H9 (cell line): ENCODE results near the gene DCTPP1. TPM values are rescaled to one million over a fixed set of nuclear protein-coding genes. Genes with fewer than 3 reads are reported as not detected.

ENCODE experiments used
- DNase-seq: peaks from one replicate; pipeline ENCODE4 v3.0.0-alpha.2; 2017
- H2AFZ ChIP-seq: one replicate; pipeline ENCODE4 v1.6.1; 2013; ENCODE audit warnings: mild to moderate bottlenecking, low read length, control low read depth, moderate library complexity
- H2AK5ac ChIP-seq: 2 replicates; pipeline ENCODE4 v1.6.1; 2013; ENCODE audit warnings: low read length, control low read depth, mixed read lengths; ENCODE audit not compliant: insufficient read length
- H2BK120ac ChIP-seq: one replicate; pipeline ENCODE4 v1.6.1; 2013; ENCODE audit warnings: low read depth, mild to moderate bottlenecking, low read length, control low read depth, inconsistent platforms; ENCODE audit not compliant: poor library complexity, severe bottlenecking
- H2BK12ac ChIP-seq: 2 replicates; pipeline ENCODE4 v1.6.1; 2013; ENCODE audit warnings: low read length, control low read depth, mixed read lengths, low read depth; ENCODE audit not compliant: insufficient read length
- H2BK15ac ChIP-seq: 2 replicates; pipeline ENCODE4 v1.6.1; 2013; ENCODE audit warnings: low read depth, low read length, control low read depth
- H2BK20ac ChIP-seq: one replicate; pipeline ENCODE4 v1.6.1; 2013; ENCODE audit warnings: low read depth, mild to moderate bottlenecking, low read length, control low read depth, inconsistent platforms; ENCODE audit not compliant: poor library complexity, severe bottlenecking
- H2BK5ac ChIP-seq: 2 replicates; pipeline ENCODE4 v1.6.1; 2013; ENCODE audit warnings: low read length, control low read depth, mixed read lengths; ENCODE audit not compliant: insufficient read length
- H3K14ac ChIP-seq: 2 replicates; pipeline ENCODE4 v1.6.1; 2013; ENCODE audit warnings: low read length, control low read depth; ENCODE audit not compliant: insufficient read depth
- H3K18ac ChIP-seq: 2 replicates; pipeline ENCODE4 v1.6.1; 2013; ENCODE audit warnings: low read depth, mild to moderate bottlenecking, mixed read lengths, low read length, control low read depth; ENCODE audit not compliant: insufficient read length
- H3K23ac ChIP-seq: 2 replicates; pipeline ENCODE4 v1.6.1; 2013; ENCODE audit warnings: low read length, control low read depth, mixed read lengths, low read depth; ENCODE audit not compliant: insufficient read length
- H3K23me2 ChIP-seq: 2 replicates; pipeline ENCODE4 v1.6.1; 2013; ENCODE audit warnings: low read depth, mild to moderate bottlenecking, mixed read lengths, low read length, control low read depth; ENCODE audit not compliant: insufficient read length, poor library complexity, severe bottlenecking
- H3K27ac ChIP-seq: 2 replicates; pipeline ENCODE4 v1.5.1; 2013; ENCODE audit warnings: low read length, control low read depth, mixed read lengths, low read depth; ENCODE audit not compliant: insufficient read length
- H3K27me3 ChIP-seq: 2 replicates; pipeline ENCODE4 v1.6.1; 2013; ENCODE audit warnings: low read length, control low read depth, inconsistent platforms; ENCODE audit not compliant: insufficient read depth
- H3K4ac ChIP-seq: 2 replicates; pipeline ENCODE4 v1.6.1; 2013; ENCODE audit warnings: low read depth, mild to moderate bottlenecking, control low read depth, inconsistent platforms, low read length, moderate library complexity
- H3K4me1 ChIP-seq: 2 replicates; pipeline ENCODE4 v1.6.1; 2013; ENCODE audit warnings: low read length, control low read depth, inconsistent platforms; ENCODE audit not compliant: insufficient read depth
- H3K4me2 ChIP-seq: 2 replicates; pipeline ENCODE4 v1.6.1; 2013; ENCODE audit warnings: low read length, control low read depth, mixed read lengths; ENCODE audit not compliant: insufficient read length, insufficient read depth
- H3K56ac ChIP-seq: 2 replicates; pipeline ENCODE4 v1.6.1; 2013; ENCODE audit warnings: low read depth, mild to moderate bottlenecking, mixed read lengths, low read length, control low read depth; ENCODE audit not compliant: insufficient read length
- H3K79me1 ChIP-seq: 2 replicates; pipeline ENCODE4 v1.6.1; 2013; ENCODE audit warnings: low read depth, mild to moderate bottlenecking, moderate library complexity, low read length, control low read depth, inconsistent platforms; ENCODE audit not compliant: insufficient read depth, poor library complexity, severe bottlenecking
- H3K79me2 ChIP-seq: 2 replicates; pipeline ENCODE4 v1.6.1; 2013; ENCODE audit warnings: low read length, control low read depth, inconsistent platforms; ENCODE audit not compliant: insufficient read depth
- H3K9ac ChIP-seq: 2 replicates; pipeline ENCODE4 v1.6.1; 2013; ENCODE audit warnings: low read length, control low read depth, mixed read lengths; ENCODE audit not compliant: insufficient read length; ENCODE audit errors: extremely low read depth
- H3K9me3 ChIP-seq: one replicate; pipeline ENCODE4 v1.6.1; 2013; ENCODE audit warnings: low read depth, low read length, inconsistent platforms; ENCODE audit not compliant: control insufficient read depth
- H3T11ph ChIP-seq: one replicate; pipeline ENCODE4 v1.6.1; 2013; ENCODE audit warnings: mild to moderate bottlenecking, low read length, control low read depth, inconsistent platforms
- H4K20me1 ChIP-seq: one replicate; pipeline ENCODE4 v1.6.1; 2013; ENCODE audit not compliant: control insufficient read depth, insufficient read length, insufficient read depth
- H4K5ac ChIP-seq: 2 replicates; pipeline ENCODE4 v1.6.1; 2013; ENCODE audit warnings: low read depth, mild to moderate bottlenecking, mixed read lengths, low read length, control low read depth; ENCODE audit not compliant: insufficient read length
- H4K8ac ChIP-seq: replicated peaks from 2 replicates; pipeline ENCODE4 v1.6.1; 2013; ENCODE audit warnings: low read length, control low read depth, mixed read lengths, low read depth; ENCODE audit not compliant: insufficient read length
- H4K91ac ChIP-seq: 2 replicates; pipeline ENCODE4 v1.6.1; 2013; ENCODE audit warnings: low read depth, mild to moderate bottlenecking, moderate library complexity, mixed read lengths, low read length, control low read depth; ENCODE audit not compliant: insufficient read length
- H3K27ac Mint-ChIP-seq, 3 experiments: 2 replicates in 2 of 3; 3 replicates in 1 of 3; pipeline ENCODE4 v1.8.0; 2020 to 2021; ENCODE audit warnings: mixed read lengths in 3 of 3, mild to moderate bottlenecking in 1 of 3, moderate library complexity in 1 of 3
- H3K27me3 Mint-ChIP-seq: 2 replicates; pipeline ENCODE4 v1.8.0; 2021; ENCODE audit warnings: low read depth, mild to moderate bottlenecking, moderate library complexity, mixed read lengths
- H3K36me3 Mint-ChIP-seq, 3 experiments: 2 replicates in 2 of 3; 3 replicates in 1 of 3; pipeline ENCODE4 v1.8.0; 2020 to 2021; ENCODE audit warnings: low read depth in 3 of 3, mixed read lengths in 3 of 3; ENCODE audit not compliant: insufficient read depth in 1 of 3
- H3K4me1 Mint-ChIP-seq, 2 experiments: 2 replicates each; pipeline ENCODE4 v1.8.0; 2020; ENCODE audit warnings: mixed read lengths in 2 of 2
- H3K4me3 Mint-ChIP-seq, 2 experiments: 2 replicates in 1 of 2; 3 replicates in 1 of 2; pipeline ENCODE4 v1.8.0; 2020 to 2021; ENCODE audit warnings: mild to moderate bottlenecking in 2 of 2, mixed read lengths in 2 of 2, moderate library complexity in 1 of 2
- H3K9me3 Mint-ChIP-seq, 2 experiments: 2 replicates in 1 of 2; 3 replicates in 1 of 2; pipeline ENCODE4 v1.8.0; 2020; ENCODE audit warnings: mild to moderate bottlenecking in 2 of 2, mixed read lengths in 2 of 2, moderate library complexity in 1 of 2
- WGBS: extraction: QIAGEN DNeasy Blood & Tissue Kit; methylation state at CpG from one replicate; pipeline ENCODE4 v1.1.7; 2013; ENCODE audit warnings: missing lambda C conversion rate, low lambda C conversion rate, mixed read lengths; ENCODE audit not compliant: insufficient read length; ENCODE audit errors: extremely low coverage; 5-methylcytosine and 5-hydroxymethylcytosine counted together
- total RNA-seq: library from RNA; stranded (reverse); gene quantifications from 2 replicates; pipeline ENCODE4 v1.2.1, GENCODE V29; 2021
- TF ChIP-seq, protein P1 (sequence below): fragments of 200-600 bp; sonication (generic); conservative IDR thresholded peaks from 3 replicates; pipeline ENCODE4 v1.8.0; 2021; ENCODE audit warnings: antibody characterized with exemption, mild to moderate bottlenecking

The DCTPP1 gene
- total RNA-seq, 1 experiment from 2014 or later = 78.3 TPM

DNA sequence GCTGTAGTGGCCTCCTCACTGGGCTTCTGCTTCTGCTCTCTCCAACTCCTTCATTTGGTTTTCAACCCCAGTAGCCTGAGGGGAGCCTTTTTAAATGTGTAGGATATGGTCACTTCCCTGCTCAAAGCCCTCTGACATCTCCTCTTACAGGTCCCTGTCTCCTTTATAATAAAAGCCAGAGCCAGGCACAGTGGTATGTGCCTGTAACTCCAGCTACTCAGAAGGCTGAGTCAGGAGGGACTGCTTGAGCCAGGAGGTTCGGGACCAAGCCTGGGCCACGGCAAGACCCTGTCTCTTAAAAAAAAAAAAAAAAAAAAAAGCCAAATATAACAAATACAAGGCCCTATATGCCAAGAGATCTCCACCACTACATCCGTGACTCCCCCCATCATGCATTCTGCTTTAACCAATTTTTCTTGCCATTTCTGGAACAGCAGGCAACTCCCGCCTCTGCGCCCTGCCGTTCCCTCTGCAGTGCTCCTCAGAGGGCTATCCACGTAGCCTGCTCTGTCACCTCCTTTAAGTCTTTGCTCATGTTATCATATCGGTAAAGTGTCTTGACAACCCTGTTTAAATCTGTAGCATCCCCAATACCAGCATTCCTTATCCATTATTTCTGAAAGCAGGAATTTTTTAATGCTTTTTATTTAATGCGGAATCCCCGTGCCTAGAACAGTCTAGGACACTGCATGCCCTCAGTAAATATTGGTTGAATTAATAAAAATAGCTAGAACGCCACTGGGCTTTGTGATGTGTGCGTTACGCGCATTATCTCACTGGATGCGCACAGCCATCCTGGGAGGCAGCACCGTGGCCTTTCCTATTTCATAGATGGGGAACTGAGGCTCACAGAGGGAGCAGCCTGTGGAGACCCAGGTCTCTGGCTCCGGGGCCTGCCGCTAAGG, 13.0 kb downstream of the DCTPP1 start:
- H3K27ac Mint-ChIP-seq = no peak overlapping the region
- Histone ChIP-seq H3K56ac (no peak overlapping the region), H3K9ac (no peak overlapping the region), H3K27me3 (no peaks in the 10 kb centered on the region), H2BK20ac (no peak overlapping the region), H2AFZ (no peak overlapping the region), H3K27ac (no peak overlapping the region), H3K23me2 (peaks cover 8% of the 10 kb centered on the region), H3K4ac (no peak overlapping the region), H2BK15ac (no peak overlapping the region), H3K23ac (no peak overlapping the region), H2BK5ac (no peak overlapping the region), H3K4me1 (no peaks in the 10 kb centered on the region), H3T11ph (no peak overlapping the region), H4K20me1 (no peaks in the 10 kb centered on the region), H3K18ac (no peak overlapping the region), H3K4me2 (peak overlapping the region; percentile 48), H4K5ac (no peak overlapping the region), H4K91ac (no peak overlapping the region), H2BK12ac (no peak overlapping the region), H3K9me3 (no peaks in the 10 kb centered on the region), H4K8ac (no peak overlapping the region), H3K79me2 (no peaks in the 10 kb centered on the region), H2BK120ac (no peak overlapping the region), H3K14ac (no peak overlapping the region), H2AK5ac (no peak overlapping the region), H3K79me1 (no peaks in the 10 kb centered on the region)
- H3K36me3 Mint-ChIP-seq = peaks cover 23 to 44% (median 44%) of the 10 kb centered on the region in 3 experiments; a peak in 6 of 7 replicates
- WGBS = no CpG with 5 or more reads among the region's 18 CpGs
- no peaks in the 10 kb centered on the region; the same call in none of the 2 replicates for H3K27me3 Mint-ChIP-seq
- DNase-seq = no peak
- H3K4me3 Mint-ChIP-seq = peak overlapping the region; percentile 44 to 61
- peaks cover 7 to 12% of the 10 kb centered on the region in 2 experiments for H3K4me1 Mint-ChIP-seq
- no peaks in the 10 kb centered on the region; a peak in 1 of 5 replicates for H3K9me3 Mint-ChIP-seq
- TF ChIP-seq, protein P1, sequence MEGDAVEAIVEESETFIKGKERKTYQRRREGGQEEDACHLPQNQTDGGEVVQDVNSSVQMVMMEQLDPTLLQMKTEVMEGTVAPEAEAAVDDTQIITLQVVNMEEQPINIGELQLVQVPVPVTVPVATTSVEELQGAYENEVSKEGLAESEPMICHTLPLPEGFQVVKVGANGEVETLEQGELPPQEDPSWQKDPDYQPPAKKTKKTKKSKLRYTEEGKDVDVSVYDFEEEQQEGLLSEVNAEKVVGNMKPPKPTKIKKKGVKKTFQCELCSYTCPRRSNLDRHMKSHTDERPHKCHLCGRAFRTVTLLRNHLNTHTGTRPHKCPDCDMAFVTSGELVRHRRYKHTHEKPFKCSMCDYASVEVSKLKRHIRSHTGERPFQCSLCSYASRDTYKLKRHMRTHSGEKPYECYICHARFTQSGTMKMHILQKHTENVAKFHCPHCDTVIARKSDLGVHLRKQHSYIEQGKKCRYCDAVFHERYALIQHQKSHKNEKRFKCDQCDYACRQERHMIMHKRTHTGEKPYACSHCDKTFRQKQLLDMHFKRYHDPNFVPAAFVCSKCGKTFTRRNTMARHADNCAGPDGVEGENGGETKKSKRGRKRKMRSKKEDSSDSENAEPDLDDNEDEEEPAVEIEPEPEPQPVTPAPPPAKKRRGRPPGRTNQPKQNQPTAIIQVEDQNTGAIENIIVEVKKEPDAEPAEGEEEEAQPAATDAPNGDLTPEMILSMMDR = no peak
